IMR-90 (cell line): Measurements from ENCODE around the gene HNRNPUL1. TPM values are rescaled to one million over a fixed set of nuclear protein-coding genes. Genes with fewer than 3 reads are reported as not detected.

Experiments used
- ATAC-seq: fragments of 200-7000 bp; cut with Tn5 transposase; 2 replicates; pipeline ENCODE4 v1.9.1; 2020; ENCODE audit warnings: low read depth, mild to moderate bottlenecking, moderate library complexity
- BruUV-seq: library from RNA; stranded (reverse); fragments of 400-500 nt; replicated peaks from 2 replicates; lab custom pipeline; 2021; lab: Mats Ljungman, UMichigan
- CTCF ChIA-PET: fragments of 300-600 bp; formaldehyde crosslinking; extraction: SDS; loops from one replicate; lab custom pipeline; 2021; ENCODE audit warnings: antibody characterized with exemption; lab: Yijun Ruan, JAX
- POLR2A ChIA-PET: fragments of 300-600 bp; sonication (Branson Sonifier 250); formaldehyde crosslinking; loops from one replicate; lab custom pipeline; 2022; ENCODE audit warnings: antibody characterized with exemption; ENCODE audit not compliant: unreplicated experiment; lab: Charles Lee
- DNase-seq: peaks from one replicate; pipeline ENCODE4 v3.0.0; 2013
- H2AFZ ChIP-seq: replicated peaks from 2 replicates; pipeline ENCODE3; 2013; ENCODE audit warnings: low read length, mild to moderate bottlenecking; ENCODE audit not compliant: poor library complexity
- H2AK5ac ChIP-seq: 2 replicates; pipeline ENCODE4 v1.6.1; 2013; ENCODE audit warnings: low read depth, low read length, inconsistent platforms
- H2AK9ac ChIP-seq: replicated peaks from 2 replicates; pipeline ENCODE3; 2013; ENCODE audit warnings: mild to moderate bottlenecking, low read depth, low read length, moderate library complexity; ENCODE audit not compliant: poor library complexity
- H2BK120ac ChIP-seq: 2 replicates; pipeline ENCODE4 v1.6.1; 2013; ENCODE audit warnings: low read depth, low read length, inconsistent platforms
- H2BK15ac ChIP-seq: 3 replicates; pipeline ENCODE4 v1.6.1; 2013; ENCODE audit warnings: low read depth, low read length, inconsistent platforms
- H2BK20ac ChIP-seq: 2 replicates; pipeline ENCODE4 v1.6.1; 2013; ENCODE audit warnings: low read depth, mild to moderate bottlenecking, inconsistent platforms, low read length, moderate library complexity
- H2BK5ac ChIP-seq: 2 replicates; pipeline ENCODE4 v1.6.1; 2013; ENCODE audit warnings: mild to moderate bottlenecking, low read depth, low read length, inconsistent platforms; ENCODE audit not compliant: poor library complexity, severe bottlenecking
- H3K14ac ChIP-seq: replicated peaks from 2 replicates; pipeline ENCODE4 v1.6.1; 2013; ENCODE audit warnings: low read depth, low read length, inconsistent platforms
- H3K18ac ChIP-seq: 2 replicates; pipeline ENCODE4 v1.6.1; 2013; ENCODE audit warnings: low read depth, low read length, control low read depth
- H3K23ac ChIP-seq: 2 replicates; pipeline ENCODE4 v1.6.1; 2013; ENCODE audit warnings: low read depth, low read length, inconsistent platforms
- H3K27ac ChIP-seq: 2 replicates; pipeline ENCODE4 v1.5.1; 2013; ENCODE audit warnings: mild to moderate bottlenecking, control low read depth, low read length; ENCODE audit not compliant: insufficient read depth
- H3K27me3 ChIP-seq: 2 replicates; pipeline ENCODE4 v1.6.1; 2013; ENCODE audit warnings: low read length; ENCODE audit not compliant: control insufficient read depth, insufficient read depth
- H3K36me3 ChIP-seq: 2 replicates; pipeline ENCODE4 v1.6.1; 2013; ENCODE audit warnings: low read length, mixed read lengths; ENCODE audit not compliant: control insufficient read depth, insufficient read depth
- H3K4ac ChIP-seq: 2 replicates; pipeline ENCODE4 v1.6.1; 2013; ENCODE audit warnings: low read depth, low read length, inconsistent platforms
- H3K4me1 ChIP-seq: 2 replicates; pipeline ENCODE4 v1.6.1; 2013; ENCODE audit warnings: low read length, mixed read lengths; ENCODE audit not compliant: control insufficient read depth, insufficient read depth
- H3K4me2 ChIP-seq: 2 replicates; pipeline ENCODE4 v1.6.1; 2013; ENCODE audit warnings: low read depth, mild to moderate bottlenecking, control low read depth, low read length, moderate library complexity
- H3K4me3 ChIP-seq: 2 replicates; pipeline ENCODE4 v1.5.1; 2013; ENCODE audit warnings: low read depth, mild to moderate bottlenecking, control low read depth, low read length, moderate library complexity; ENCODE audit not compliant: insufficient read depth
- H3K56ac ChIP-seq: 2 replicates; pipeline ENCODE4 v1.6.1; 2013; ENCODE audit warnings: low read length, inconsistent platforms; ENCODE audit not compliant: insufficient read depth; ENCODE audit errors: extremely low read depth
- H3K79me1 ChIP-seq, 2 experiments: 2 replicates each; pipeline ENCODE4 v1.6.1; 2013; ENCODE audit warnings: low read length in 2 of 2, inconsistent platforms in 1 of 2, low read depth in 1 of 2
- H3K9ac ChIP-seq: 2 replicates; pipeline ENCODE4 v1.6.1; 2013; ENCODE audit warnings: low read depth, low read length, control low read depth
- H3K9me1 ChIP-seq: 2 replicates; pipeline ENCODE4 v1.6.1; 2013; ENCODE audit warnings: low read length, inconsistent platforms; ENCODE audit not compliant: insufficient read depth
- H3K9me3 ChIP-seq: 2 replicates; pipeline ENCODE4 v1.6.1; 2013; ENCODE audit warnings: low read length; ENCODE audit not compliant: control insufficient read depth, insufficient read depth
- H4K20me1 ChIP-seq: 2 replicates; pipeline ENCODE4 v1.6.1; 2013; ENCODE audit warnings: low read length, inconsistent platforms; ENCODE audit not compliant: insufficient read depth
- H4K5ac ChIP-seq: 2 replicates; pipeline ENCODE4 v1.6.1; 2013; ENCODE audit warnings: mild to moderate bottlenecking, low read depth, low read length, control low read depth
- H4K8ac ChIP-seq, 2 experiments: 2 replicates each; pipeline ENCODE4 v1.6.1; 2013; ENCODE audit warnings: low read depth in 2 of 2, low read length in 2 of 2, control low read depth in 1 of 2, inconsistent platforms in 1 of 2
- H4K91ac ChIP-seq: 2 replicates; pipeline ENCODE4 v1.6.1; 2013; ENCODE audit warnings: low read depth, low read length, inconsistent platforms; ENCODE audit not compliant: insufficient read depth
- BHLHE40 ChIP-seq: fragments of 150-350 bp; IDR thresholded peaks from 2 replicates; pipeline ENCODE4 v1.6.1; 2016; ENCODE audit warnings: mild to moderate bottlenecking, low read depth, low read length
- CEBPB ChIP-seq: IDR thresholded peaks from 2 replicates; pipeline ENCODE4 v1.6.1; 2012; ENCODE audit warnings: low read depth, low read length, improper control_type of control experiment
- CHD1 ChIP-seq: IDR thresholded peaks from 2 replicates; pipeline ENCODE4 v1.6.1; 2012; ENCODE audit warnings: low read depth, low read length, improper control_type of control experiment
- CTCF ChIP-seq: conservative IDR thresholded peaks from 2 replicates; pipeline ENCODE4 v1.5.1; 2012; ENCODE audit warnings: mild to moderate bottlenecking, low read depth, low read length, improper control_type of control experiment
- FOS ChIP-seq: fragments of 150-350 bp; IDR thresholded peaks from 2 replicates; pipeline ENCODE4 v1.6.1; 2016; ENCODE audit warnings: low read depth, low read length
- MAFK ChIP-seq: IDR thresholded peaks from 2 replicates; pipeline ENCODE4 v1.6.1; 2012; ENCODE audit warnings: low read depth, low read length, improper control_type of control experiment
- MXI1 ChIP-seq: IDR thresholded peaks from 2 replicates; pipeline ENCODE4 v1.6.1; 2012; ENCODE audit warnings: low read depth, mild to moderate bottlenecking, low read length, moderate library complexity, borderline replicate concordance
- NFE2L2 ChIP-seq: fragments of 150-350 bp; IDR thresholded peaks from 2 replicates; pipeline ENCODE4 v1.6.1; 2016; ENCODE audit warnings: low read depth, mild to moderate bottlenecking, low read length
- POLR2A ChIP-seq: IDR thresholded peaks from 2 replicates; pipeline ENCODE4 v1.6.1; 2012; ENCODE audit warnings: mild to moderate bottlenecking, low read depth, low read length
- RAD21 ChIP-seq: IDR thresholded peaks from 2 replicates; pipeline ENCODE4 v1.6.1; 2012; ENCODE audit warnings: low read length, improper control_type of control experiment
- RCOR1 ChIP-seq: IDR thresholded peaks from 2 replicates; pipeline ENCODE4 v1.6.1; 2012; ENCODE audit warnings: mild to moderate bottlenecking, low read length, improper control_type of control experiment; ENCODE audit not compliant: insufficient replicate concordance
- RFX5 ChIP-seq: IDR thresholded peaks from 2 replicates; pipeline ENCODE4 v1.8.0; 2012; ENCODE audit warnings: low read depth, mild to moderate bottlenecking, low read length, moderate library complexity
- WGBS, 2 experiments: methylation state at CpG; one replicate each; pipeline versions ENCODE4 v1.1.5 to v1.1.7; 2013; ENCODE audit warnings: missing lambda C conversion rate in 2 of 2; ENCODE audit not compliant: insufficient read length in 1 of 2; ENCODE audit errors: extremely low coverage in 2 of 2; 5-methylcytosine and 5-hydroxymethylcytosine counted together
- dilution Hi-C: fragments of 300-500 bp; cut with HindIII; formaldehyde crosslinking; loops from one replicate; pipeline ENCODE4 v1.14.3; 2018; ENCODE audit warnings: low sequenced_read_pairs; ENCODE audit not compliant: unreplicated experiment
- in situ Hi-C: fragments of 300-500 bp; cut with MboI; formaldehyde crosslinking; loops from 3 replicates; pipeline ENCODE4 v1.14.3; 2019; ENCODE audit warnings: low sequenced_read_pairs, inconsistent platforms, mixed read lengths
- intact Hi-C: fragments of 100-400 bp; cut with micrococcal nuclease; formaldehyde crosslinking; loops from 2 replicates; pipeline ENCODE4 v1.10.0; 2022
- polyA plus RNA-seq, 3 experiments: library from polyadenylated mRNA; depleted of rRNA; stranded (reverse); fragments of >200 nt; gene quantifications; 2 replicates each; pipeline ENCODE4 v1.2.3, GENCODE V29; 2012; ENCODE audit warnings: low replicate concordance in 1 of 3
- total RNA-seq: library from RNA; depleted of rRNA; stranded (reverse); fragments of >200 nt; gene quantifications from 2 replicates; pipeline ENCODE4 v1.2.3, GENCODE V29; 2012
- TF ChIP-seq, protein P1 (sequence below): fragments of 150-350 bp; IDR thresholded peaks from 2 replicates; pipeline ENCODE4 v1.6.1; 2016; ENCODE audit warnings: low read depth, mild to moderate bottlenecking, low read length, moderate library complexity, borderline replicate concordance
- TF ChIP-seq, protein P2 (sequence below): fragments of 150-350 bp; IDR thresholded peaks from 2 replicates; pipeline ENCODE4 v1.6.1; 2017; ENCODE audit warnings: mild to moderate bottlenecking, antibody characterized with exemption, low read length, low read depth

HNRNPUL1 gene
- total and polyA plus RNA-seq, 2 of the 4 experiments (the other 2 are of a cell fraction), result 50.7 to 67.3 TPM

DNA sequence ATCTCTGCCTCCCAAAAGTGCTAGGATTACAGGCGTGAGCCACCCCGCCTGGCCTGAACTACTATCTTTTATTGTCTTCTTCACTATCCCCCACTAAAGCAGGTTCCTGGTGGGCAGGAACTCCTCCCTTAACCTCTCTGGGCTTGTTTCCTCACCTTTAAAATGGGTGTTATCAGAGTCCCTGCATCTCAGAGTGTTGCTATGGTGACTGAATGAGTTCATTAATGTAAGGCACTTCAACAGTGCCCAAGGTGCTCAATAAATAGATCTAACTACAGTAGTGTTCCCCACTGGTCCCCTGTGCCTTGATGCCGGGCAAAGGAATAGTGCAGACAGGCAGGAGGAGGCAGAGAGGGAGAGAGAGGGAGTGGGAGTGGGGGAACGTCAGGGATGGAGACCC, 66.3 kb downstream of the HNRNPUL1 start:
- dilution Hi-C loops (no loop called here), in situ Hi-C loops (no loop called here), intact Hi-C loops (no loop called here)
- TF ChIP-seq, protein P1, sequence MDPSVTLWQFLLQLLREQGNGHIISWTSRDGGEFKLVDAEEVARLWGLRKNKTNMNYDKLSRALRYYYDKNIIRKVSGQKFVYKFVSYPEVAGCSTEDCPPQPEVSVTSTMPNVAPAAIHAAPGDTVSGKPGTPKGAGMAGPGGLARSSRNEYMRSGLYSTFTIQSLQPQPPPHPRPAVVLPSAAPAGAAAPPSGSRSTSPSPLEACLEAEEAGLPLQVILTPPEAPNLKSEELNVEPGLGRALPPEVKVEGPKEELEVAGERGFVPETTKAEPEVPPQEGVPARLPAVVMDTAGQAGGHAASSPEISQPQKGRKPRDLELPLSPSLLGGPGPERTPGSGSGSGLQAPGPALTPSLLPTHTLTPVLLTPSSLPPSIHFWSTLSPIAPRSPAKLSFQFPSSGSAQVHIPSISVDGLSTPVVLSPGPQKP, result no peak
- TF ChIP-seq MAFK, result no peak
- no peak for TF ChIP-seq CTCF
- TF ChIP-seq RFX5, result no peak
- no peak; the same call in 1 of the 2 replicates for TF ChIP-seq POLR2A
- no peak for TF ChIP-seq CEBPB
- TF ChIP-seq, protein P2, sequence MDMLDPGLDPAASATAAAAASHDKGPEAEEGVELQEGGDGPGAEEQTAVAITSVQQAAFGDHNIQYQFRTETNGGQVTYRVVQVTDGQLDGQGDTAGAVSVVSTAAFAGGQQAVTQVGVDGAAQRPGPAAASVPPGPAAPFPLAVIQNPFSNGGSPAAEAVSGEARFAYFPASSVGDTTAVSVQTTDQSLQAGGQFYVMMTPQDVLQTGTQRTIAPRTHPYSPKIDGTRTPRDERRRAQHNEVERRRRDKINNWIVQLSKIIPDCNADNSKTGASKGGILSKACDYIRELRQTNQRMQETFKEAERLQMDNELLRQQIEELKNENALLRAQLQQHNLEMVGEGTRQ, result no peak
- no peak for TF ChIP-seq CHD1
- no peak for TF ChIP-seq BHLHE40
- TF ChIP-seq FOS, result no peak
- no peak for TF ChIP-seq RAD21
- TF ChIP-seq NFE2L2, result no peak
- no peak for TF ChIP-seq MXI1
- TF ChIP-seq RCOR1, result no peak
- Histone ChIP-seq H2BK20ac (no peak overlapping the region), H3K9me3 (no peaks in the 10 kb centered on the region), H4K91ac (no peak overlapping the region), H3K4me3 (no peak overlapping the region), H2AK5ac (no peak overlapping the region), H3K27me3 (no peaks in the 10 kb centered on the region), H2AK9ac (no peak overlapping the region), H3K79me1 (peaks cover 23 to 58% of the 10 kb centered on the region in 2 experiments), H3K4me2 (no peak overlapping the region), H4K8ac (no peak overlapping the region), H2AFZ (no peak overlapping the region), H3K9me1 (peaks cover 20% of the 10 kb centered on the region), H3K4me1 (peaks cover 29% of the 10 kb centered on the region), H2BK5ac (no peak overlapping the region), H3K23ac (no peak overlapping the region), H2BK15ac (no peak overlapping the region), H3K27ac (no peak overlapping the region), H3K56ac (no peak overlapping the region), H3K18ac (no peak overlapping the region), H4K20me1 (peaks cover 27% of the 10 kb centered on the region), H3K9ac (no peak overlapping the region), H2BK120ac (no peak overlapping the region), H3K14ac (no peak overlapping the region), H4K5ac (no peak overlapping the region), H3K36me3 (peaks cover 44% of the 10 kb centered on the region), H3K4ac (no peak overlapping the region)
- ChIA-PET POLR2A (no interaction called here), CTCF (no interaction called here)
- WGBS, 2 experiments, result no CpG with 5 or more reads among the region's 4 CpGs
- ATAC-seq (no peak), DNase-seq (no peak)
- no TSS peak for BruUV-seq
